Measurements from ENCODE around the gene MPZL3. TPM values are rescaled to one million over a fixed set of nuclear protein-coding genes. Genes with fewer than 3 reads are reported as not detected.

The MPZL3 gene
- total RNA-seq, 1 experiment from 2014 or later = 0.52 TPM

DNA sequence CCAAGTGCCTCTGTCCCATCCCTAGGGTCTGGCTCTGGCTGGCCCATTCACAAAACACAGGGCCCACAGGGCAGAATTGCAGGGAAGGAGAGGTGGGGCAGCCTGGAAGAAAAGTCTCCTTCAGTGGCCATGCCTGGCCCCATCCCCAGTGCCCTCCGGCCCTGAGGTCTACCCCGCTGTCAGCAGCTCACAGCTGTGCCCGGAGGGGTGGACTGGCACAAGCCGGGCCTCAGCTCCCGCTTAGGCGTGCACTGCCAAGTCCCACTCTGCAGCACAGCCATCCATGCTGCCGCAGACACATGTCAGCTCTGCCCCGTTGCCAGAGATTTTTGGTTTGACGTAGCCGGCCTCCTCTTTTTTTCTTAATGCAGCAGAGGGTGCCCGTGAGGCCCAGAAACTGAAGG lies 71.9 kb downstream of the MPZL3 start:
- Histone ChIP-seq H3K4me1 (ENCODE audit: insufficient read depth, low read length, poor library complexity, severe bottlenecking) (no peaks in the 10 kb centered on the region), H3K27ac (ENCODE audit: low read depth, low read length, poor library complexity, severe bottlenecking) (no peak overlapping the region), H3K36me3 (ENCODE audit: insufficient read depth, low read length, poor library complexity, severe bottlenecking) (no peaks in the 10 kb centered on the region), H3K9me3 (ENCODE audit: low read depth, low read length, poor library complexity, severe bottlenecking) (no peaks in the 10 kb centered on the region), H3K27me3 (replicated peaks; ENCODE audit: insufficient read depth, low read depth, low read length, poor library complexity) (peaks cover 1% of the 10 kb centered on the region), H3K4me3 (ENCODE audit: low read depth, low read length, poor library complexity, severe bottlenecking) (no peak overlapping the region)
- TF ChIP-seq, protein P1, sequence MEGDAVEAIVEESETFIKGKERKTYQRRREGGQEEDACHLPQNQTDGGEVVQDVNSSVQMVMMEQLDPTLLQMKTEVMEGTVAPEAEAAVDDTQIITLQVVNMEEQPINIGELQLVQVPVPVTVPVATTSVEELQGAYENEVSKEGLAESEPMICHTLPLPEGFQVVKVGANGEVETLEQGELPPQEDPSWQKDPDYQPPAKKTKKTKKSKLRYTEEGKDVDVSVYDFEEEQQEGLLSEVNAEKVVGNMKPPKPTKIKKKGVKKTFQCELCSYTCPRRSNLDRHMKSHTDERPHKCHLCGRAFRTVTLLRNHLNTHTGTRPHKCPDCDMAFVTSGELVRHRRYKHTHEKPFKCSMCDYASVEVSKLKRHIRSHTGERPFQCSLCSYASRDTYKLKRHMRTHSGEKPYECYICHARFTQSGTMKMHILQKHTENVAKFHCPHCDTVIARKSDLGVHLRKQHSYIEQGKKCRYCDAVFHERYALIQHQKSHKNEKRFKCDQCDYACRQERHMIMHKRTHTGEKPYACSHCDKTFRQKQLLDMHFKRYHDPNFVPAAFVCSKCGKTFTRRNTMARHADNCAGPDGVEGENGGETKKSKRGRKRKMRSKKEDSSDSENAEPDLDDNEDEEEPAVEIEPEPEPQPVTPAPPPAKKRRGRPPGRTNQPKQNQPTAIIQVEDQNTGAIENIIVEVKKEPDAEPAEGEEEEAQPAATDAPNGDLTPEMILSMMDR (conservative IDR thresholded peaks at IDR 0.05; ENCODE audit: low read depth, low read length) = no peak
- no peak for TF ChIP-seq EZH2 (IDR thresholded peaks at IDR 0.05; ENCODE audit: borderline replicate concordance, low read depth, low read length, poor library complexity, severe bottlenecking)
- intact Hi-C loops (cut with micrococcal nuclease; ENCODE audit: unreplicated experiment) = no loop called here
- DNase-seq (ENCODE audit: low spot score) = peak; percentile 59
- BruUV-seq (replicated peaks) = no TSS peak
- ChIA-PET CTCF (interaction anchor here (0.5 to 1.7 kb wide), 2 partner anchors 8 to 914 kb away, joined by 3 read pairs; no protein-coding TSS in a partner anchor), POLR2A (ENCODE audit: low non-redundant PET) (no interaction called here)

DNA sequence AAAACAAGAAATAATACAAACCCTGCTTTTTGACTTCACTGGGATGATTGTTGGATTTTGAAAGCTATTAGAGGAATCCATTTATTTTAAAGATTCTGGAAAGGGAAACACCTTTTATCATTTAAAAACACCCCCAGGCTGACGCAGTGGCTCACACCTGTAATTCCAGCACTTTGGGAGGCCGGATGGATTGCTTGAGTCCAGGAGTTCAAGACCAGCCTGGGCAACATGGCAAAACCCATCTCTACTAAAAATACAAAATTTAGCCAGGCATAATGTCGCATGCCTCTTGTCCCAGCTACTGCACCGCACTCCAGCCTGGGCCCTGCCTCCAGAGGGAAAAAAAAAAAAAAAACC lies 75.4 kb downstream of the MPZL3 start:
- no peak for TF ChIP-seq EZH2 (IDR thresholded peaks at IDR 0.05; ENCODE audit: borderline replicate concordance, low read depth, low read length, poor library complexity, severe bottlenecking)
- TF ChIP-seq, protein P1 (conservative IDR thresholded peaks at IDR 0.05; ENCODE audit: low read depth, low read length) = no peak
- ChIA-PET CTCF (no interaction called here), POLR2A (ENCODE audit: low non-redundant PET) (no interaction called here)
- H3K27ac ChIP-seq (ENCODE audit: low read depth, low read length, poor library complexity, severe bottlenecking) = no peak overlapping the region
- no peaks in the 10 kb centered on the region for H3K9me3 ChIP-seq (ENCODE audit: low read depth, low read length, poor library complexity, severe bottlenecking)
- BruUV-seq (replicated peaks) = no TSS peak
- H3K27me3 ChIP-seq (replicated peaks; ENCODE audit: insufficient read depth, low read depth, low read length, poor library complexity) = peaks cover 4% of the 10 kb centered on the region
- no peak for DNase-seq (ENCODE audit: low spot score)
- intact Hi-C loops (cut with micrococcal nuclease; ENCODE audit: unreplicated experiment) = no loop called here
- H3K36me3 ChIP-seq (ENCODE audit: insufficient read depth, low read length, poor library complexity, severe bottlenecking) = no peaks in the 10 kb centered on the region
- no peak overlapping the region for H3K4me3 ChIP-seq (ENCODE audit: low read depth, low read length, poor library complexity, severe bottlenecking)
- H3K4me1 ChIP-seq (ENCODE audit: insufficient read depth, low read length, poor library complexity, severe bottlenecking) = no peaks in the 10 kb centered on the region

Other genes with a start within 250 kb of the MPZL3 start
- not detected in 2 replicates for gene TMPRSS4, start 175.3 kb downstream of the MPZL3 start, total RNA-seq (2021)
- gene SMIM35, start 165.4 kb downstream of the MPZL3 start, total RNA-seq (2021) = not detected in 2 replicates
- gene SCN4B, start 99.5 kb downstream of the MPZL3 start, total RNA-seq (2021) = 0.74 and 1.8 TPM in 2 replicates
- gene SCN2B, start 75.7 kb downstream of the MPZL3 start, total RNA-seq (2021) = not detected in 2 replicates
- not detected in 2 replicates for gene JAML, start 27.4 kb downstream of the MPZL3 start, total RNA-seq (2021)
- not detected in 2 replicates for gene MPZL2, start 11.9 kb upstream of the MPZL3 start, total RNA-seq (2021)
- not detected in 2 replicates for gene CD3E, start 52.4 kb upstream of the MPZL3 start, total RNA-seq (2021)
- not detected in 2 replicates for gene CD3D, start 90.3 kb upstream of the MPZL3 start, total RNA-seq (2021)
- not detected in 2 replicates for gene CD3G, start 92.0 kb upstream of the MPZL3 start, total RNA-seq (2021)
- 52.0 and 54.2 TPM in 2 replicates for gene UBE4A, start 107.2 kb upstream of the MPZL3 start, total RNA-seq (2021)
- gene ATP5MG, start 149.2 kb upstream of the MPZL3 start, total RNA-seq (2021) = 303 and 334 TPM in 2 replicates
- 116 and 121 TPM in 2 replicates for gene KMT2A, start 184.1 kb upstream of the MPZL3 start, total RNA-seq (2021)